Testis (tissue), 2 donors: ENCODE results near the gene RRAD.

Experiments
- POLR2A ChIP-seq: fragments of 450-650 bp; IDR thresholded peaks from one replicate; pipeline ENCODE4 v1.6.1; 2017; ENCODE audit warnings: antibody characterized with exemption, mild to moderate bottlenecking, moderate library complexity
- TF ChIP-seq, protein P1 (sequence below), 3 experiments: fragments of 450-650 bp in 2 of 3; fragments of 200-600 bp in 1 of 3; sonication (generic) in 1 of 3; IDR thresholded peaks; one replicate each; pipeline ENCODE4 v1.5.1; 2016 to 2019; ENCODE audit warnings: antibody characterized with exemption in 3 of 3, mild to moderate bottlenecking in 2 of 3, moderate library complexity in 1 of 3

DNA sequence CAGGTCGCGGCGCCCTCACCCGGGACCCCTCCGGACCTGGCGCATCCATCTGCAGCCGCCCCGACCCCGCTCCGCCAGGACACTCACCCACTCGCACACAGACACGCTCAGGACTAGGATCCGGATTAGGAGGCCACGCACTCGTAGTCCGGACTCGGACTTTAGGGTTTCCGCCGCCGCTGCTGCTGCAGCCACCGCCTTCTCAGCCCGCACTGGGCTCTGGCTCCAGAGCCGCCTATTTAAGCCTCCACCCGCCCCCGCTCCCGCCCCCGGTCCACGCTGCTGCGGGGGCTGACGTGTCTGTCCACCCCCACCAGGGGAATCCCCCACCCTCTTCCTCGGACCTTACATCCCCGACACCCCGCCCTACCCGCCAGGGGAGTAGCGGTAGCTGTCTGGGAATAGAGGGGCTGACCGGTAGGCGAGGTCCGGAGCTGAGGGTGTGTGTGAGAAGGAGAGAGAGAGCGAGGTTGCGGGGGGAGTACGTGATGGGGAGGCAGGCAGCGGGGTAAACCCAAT is at the start of gene RRAD:
- TF ChIP-seq, protein P1, sequence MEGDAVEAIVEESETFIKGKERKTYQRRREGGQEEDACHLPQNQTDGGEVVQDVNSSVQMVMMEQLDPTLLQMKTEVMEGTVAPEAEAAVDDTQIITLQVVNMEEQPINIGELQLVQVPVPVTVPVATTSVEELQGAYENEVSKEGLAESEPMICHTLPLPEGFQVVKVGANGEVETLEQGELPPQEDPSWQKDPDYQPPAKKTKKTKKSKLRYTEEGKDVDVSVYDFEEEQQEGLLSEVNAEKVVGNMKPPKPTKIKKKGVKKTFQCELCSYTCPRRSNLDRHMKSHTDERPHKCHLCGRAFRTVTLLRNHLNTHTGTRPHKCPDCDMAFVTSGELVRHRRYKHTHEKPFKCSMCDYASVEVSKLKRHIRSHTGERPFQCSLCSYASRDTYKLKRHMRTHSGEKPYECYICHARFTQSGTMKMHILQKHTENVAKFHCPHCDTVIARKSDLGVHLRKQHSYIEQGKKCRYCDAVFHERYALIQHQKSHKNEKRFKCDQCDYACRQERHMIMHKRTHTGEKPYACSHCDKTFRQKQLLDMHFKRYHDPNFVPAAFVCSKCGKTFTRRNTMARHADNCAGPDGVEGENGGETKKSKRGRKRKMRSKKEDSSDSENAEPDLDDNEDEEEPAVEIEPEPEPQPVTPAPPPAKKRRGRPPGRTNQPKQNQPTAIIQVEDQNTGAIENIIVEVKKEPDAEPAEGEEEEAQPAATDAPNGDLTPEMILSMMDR (IDR thresholded peaks at IDR 0.05) = no peak
- TF ChIP-seq POLR2A = no peak
